H1 (cell line): ENCODE results near the gene OSM. TPM values are rescaled to one million over a fixed set of nuclear protein-coding genes. Genes with fewer than 3 reads are reported as not detected.

Experiments used
- CTCF ChIA-PET: fragments of 300-600 bp; sonication (Branson Sonifier 250); formaldehyde crosslinking; loops from one replicate; lab custom pipeline; 2021; ENCODE audit not compliant: partially characterized antibody; lab: Charles Lee
- POLR2A ChIA-PET: fragments of 300-600 bp; sonication (Branson Sonifier 250); formaldehyde crosslinking; loops from one replicate; lab custom pipeline; 2021; ENCODE audit warnings: inconsistent platforms; ENCODE audit not compliant: partially characterized antibody; lab: Charles Lee
- DNase-seq, 2 experiments: peaks; one replicate each; pipeline versions ENCODE4 v3.0.0 to v3.0.0-alpha.2; 2010 to 2022; ENCODE audit warnings: low spot score in 2 of 2, low read depth in 1 of 2, mixed read lengths in 1 of 2
- FAIRE-seq: peaks from 2 replicates; lab custom pipeline; 2011; peaks lifted over from hg19 to GRCh38; lab: Jason Lieb, UNC
- H2AFZ ChIP-seq: 2 replicates; pipeline ENCODE4 v1.8.1; 2012; ENCODE audit warnings: low read length, inconsistent platforms
- H2AK5ac ChIP-seq: 2 replicates; pipeline ENCODE4 v1.6.1; 2013; ENCODE audit warnings: low read depth, low read length
- H2BK120ac ChIP-seq: replicated peaks from 2 replicates; pipeline ENCODE3; 2013; ENCODE audit warnings: low read depth, low read length, inconsistent platforms
- H2BK12ac ChIP-seq: 2 replicates; pipeline ENCODE4 v1.6.1; 2013; ENCODE audit warnings: low read depth, low read length
- H2BK15ac ChIP-seq: 2 replicates; pipeline ENCODE4 v1.6.1; 2013; ENCODE audit warnings: low read length
- H2BK20ac ChIP-seq: 2 replicates; pipeline ENCODE4 v1.6.1; 2013; ENCODE audit warnings: low read length
- H2BK5ac ChIP-seq: 2 replicates; pipeline ENCODE4 v1.6.1; 2013; ENCODE audit warnings: low read depth, low read length
- H3K14ac ChIP-seq: 2 replicates; pipeline ENCODE4 v1.6.1; 2013; ENCODE audit warnings: inconsistent platforms; ENCODE audit not compliant: insufficient read length
- H3K18ac ChIP-seq: 2 replicates; pipeline ENCODE4 v1.6.1; 2013; ENCODE audit warnings: low read length; ENCODE audit errors: extremely low read depth
- H3K23ac ChIP-seq: 2 replicates; pipeline ENCODE4 v1.6.1; 2013; ENCODE audit warnings: inconsistent platforms; ENCODE audit not compliant: insufficient read length
- H3K23me2 ChIP-seq: 2 replicates; pipeline ENCODE4 v1.6.1; 2013; ENCODE audit warnings: low read depth, low read length
- H3K27ac ChIP-seq: 2 replicates; pipeline ENCODE4 v1.6.1; 2011; ENCODE audit warnings: low read depth, low read length, inconsistent platforms
- H3K27me3 ChIP-seq, 4 experiments: replicated peaks in 1 of 4; 1 replicate in 1 of 4; 2 replicates in 3 of 4; pipeline versions ENCODE4 v1.6.1 to v1.8.1; 2011 to 2013; ENCODE audit warnings: low read length in 3 of 4, mild to moderate bottlenecking in 3 of 4, inconsistent platforms in 2 of 4, mixed read lengths in 2 of 4, moderate library complexity in 1 of 4; ENCODE audit not compliant: control insufficient read depth in 3 of 4, insufficient read depth in 3 of 4; ENCODE audit errors: extremely low read depth in 1 of 4
- H3K36me3 ChIP-seq, 4 experiments: 2 replicates each; pipeline versions ENCODE4 v1.6.1 to v1.8.1; 2011 to 2013; ENCODE audit warnings: mild to moderate bottlenecking in 4 of 4, low read length in 3 of 4, moderate library complexity in 2 of 4, control low read depth in 1 of 4, inconsistent platforms in 1 of 4; ENCODE audit not compliant: insufficient read depth in 4 of 4, control insufficient read depth in 2 of 4
- H3K4ac ChIP-seq: replicated peaks from 2 replicates; pipeline ENCODE3; 2013; ENCODE audit warnings: low read length, low read depth, mixed read lengths, inconsistent platforms; ENCODE audit not compliant: insufficient read length
- H3K4me1 ChIP-seq, 4 experiments: replicated peaks in 1 of 4; 1 replicate in 1 of 4; 2 replicates in 3 of 4; pipeline versions ENCODE4 v1.6.1 to v1.8.1; 2011 to 2013; ENCODE audit warnings: low read length in 3 of 4, inconsistent platforms in 2 of 4, mixed read lengths in 1 of 4; ENCODE audit not compliant: insufficient read depth in 4 of 4, control insufficient read depth in 3 of 4
- H3K4me2 ChIP-seq, 2 experiments: 2 replicates each; pipeline versions ENCODE4 v1.6.1 to v1.8.1; 2011 to 2013; ENCODE audit warnings: low read depth in 2 of 2, low read length in 2 of 2, control low read depth in 1 of 2, inconsistent platforms in 1 of 2, mild to moderate bottlenecking in 1 of 2; ENCODE audit not compliant: insufficient read depth in 1 of 2
- H3K4me3 ChIP-seq, 4 experiments: fragments of 200-600, 300-600 bp in 1 of 4; sonication (generic), shearing (Covaris generic), sonication (Bioruptor Twin) in 1 of 4; 2 replicates each; pipeline versions ENCODE4 v1.5.1 to v1.8.1; 2011 to 2016; ENCODE audit warnings: low read length in 4 of 4, low read depth in 3 of 4, control low read depth in 2 of 4, inconsistent platforms in 2 of 4, mild to moderate bottlenecking in 2 of 4, mixed read lengths in 1 of 4, moderate library complexity in 1 of 4; ENCODE audit not compliant: insufficient read depth in 2 of 4; ENCODE audit errors: extremely low read depth in 1 of 4
- H3K56ac ChIP-seq: replicated peaks from 2 replicates; pipeline ENCODE3; 2013; ENCODE audit warnings: low read depth, mild to moderate bottlenecking, mixed read lengths, low read length, inconsistent platforms; ENCODE audit not compliant: insufficient read length
- H3K79me1 ChIP-seq: 2 replicates; pipeline ENCODE4 v1.6.1; 2013; ENCODE audit warnings: low read depth, low read length, control low read depth
- H3K79me2 ChIP-seq, 2 experiments: 2 replicates each; pipeline versions ENCODE4 v1.6.1 to v1.8.1; 2012 to 2013; ENCODE audit warnings: low read length in 2 of 2, mild to moderate bottlenecking in 2 of 2, inconsistent platforms in 1 of 2; ENCODE audit not compliant: insufficient read depth in 2 of 2, control insufficient read depth in 1 of 2
- H3K9ac ChIP-seq, 4 experiments: replicated peaks in 1 of 4; 1 replicate in 1 of 4; 2 replicates in 3 of 4; pipeline versions ENCODE4 v1.6.1 to v1.8.1; 2011 to 2013; ENCODE audit warnings: low read depth in 3 of 4, low read length in 3 of 4, control low read depth in 2 of 4, mild to moderate bottlenecking in 2 of 4, moderate library complexity in 2 of 4, inconsistent platforms in 1 of 4; ENCODE audit errors: extremely low read depth in 1 of 4
- H3K9me3 ChIP-seq, 2 experiments: 2 replicates each; pipeline versions ENCODE4 v1.6.1 to v1.8.1; 2012 to 2013; ENCODE audit warnings: mild to moderate bottlenecking in 2 of 2, moderate library complexity in 2 of 2, control low read depth in 1 of 2, inconsistent platforms in 1 of 2, low read depth in 1 of 2, low read length in 1 of 2, mixed read lengths in 1 of 2; ENCODE audit not compliant: insufficient read depth in 2 of 2
- H4K20me1 ChIP-seq, 2 experiments: replicated peaks in 1 of 2; 2 replicates each; pipeline versions ENCODE3 to v1.8.1; 2011 to 2013; ENCODE audit warnings: inconsistent platforms in 2 of 2, low read length in 2 of 2, mild to moderate bottlenecking in 1 of 2; ENCODE audit not compliant: insufficient read depth in 2 of 2, control insufficient read depth in 1 of 2
- H4K5ac ChIP-seq: 2 replicates; pipeline ENCODE4 v1.6.1; 2013; ENCODE audit warnings: low read length, low read depth, mixed read lengths, inconsistent platforms; ENCODE audit not compliant: insufficient read length
- H4K8ac ChIP-seq: 2 replicates; pipeline ENCODE4 v1.8.0; 2013; ENCODE audit warnings: mild to moderate bottlenecking, moderate library complexity, low read length, inconsistent platforms; ENCODE audit not compliant: insufficient read depth; ENCODE audit errors: extremely low read depth
- H4K91ac ChIP-seq: replicated peaks from 2 replicates; pipeline ENCODE3; 2013; ENCODE audit warnings: low read length, mixed read lengths, inconsistent platforms; ENCODE audit not compliant: insufficient read length
- ATF2 ChIP-seq: IDR thresholded peaks from 2 replicates; pipeline ENCODE4 v1.6.1; 2012; ENCODE audit warnings: low read length, inconsistent platforms
- CHD1 ChIP-seq: IDR thresholded peaks from 2 replicates; pipeline ENCODE4 v1.6.1; 2012; ENCODE audit warnings: low read depth, low read length, improper control_type of control experiment
- FOSL1 ChIP-seq: IDR thresholded peaks from 2 replicates; pipeline ENCODE4 v1.6.1; 2011; ENCODE audit warnings: mild to moderate bottlenecking, low read depth, low read length, moderate library complexity; ENCODE audit not compliant: insufficient read depth
- NRF1 ChIP-seq: IDR thresholded peaks from 2 replicates; pipeline ENCODE4 v1.6.1; 2011; ENCODE audit warnings: mild to moderate bottlenecking, low read depth, low read length, improper control_type of control experiment
- RNF2 ChIP-seq: fragments of 200-900, 300-1000 bp; sonication (generic); IDR thresholded peaks from 2 replicates; pipeline ENCODE4 v1.7.1; 2016; ENCODE audit warnings: borderline replicate concordance, low read depth, mild to moderate bottlenecking, antibody characterized with exemption, low read length; ENCODE audit not compliant: poor library complexity, severe bottlenecking; ENCODE audit errors: missing control alignments
- SIX5 ChIP-seq: IDR thresholded peaks from 2 replicates; pipeline ENCODE4 v1.6.1; 2011; ENCODE audit warnings: mild to moderate bottlenecking, low read depth, low read length
- SP1 ChIP-seq: IDR thresholded peaks from 2 replicates; pipeline ENCODE4 v1.6.1; 2011; ENCODE audit warnings: low read depth, low read length
- SP2 ChIP-seq: IDR thresholded peaks from 2 replicates; pipeline ENCODE4 v1.6.1; 2012; ENCODE audit warnings: mild to moderate bottlenecking, low read length, inconsistent platforms
- ZNF274 ChIP-seq: IDR thresholded peaks from 2 replicates; pipeline ENCODE4 v1.7.0; 2012; ENCODE audit warnings: low read length, borderline replicate concordance; ENCODE audit errors: extremely low read depth
- WGBS, 2 experiments: shearing (Covaris generic) in 1 of 2; methylation state at CpG; one replicate each; pipeline versions ENCODE4 v1.1.6 to v1.1.7; 2013 to 2015; ENCODE audit warnings: low lambda C conversion rate in 2 of 2, mixed read lengths in 2 of 2, inconsistent platforms in 1 of 2, low coverage in 1 of 2, missing lambda C conversion rate in 1 of 2; ENCODE audit not compliant: insufficient replicate concordance in 2 of 2, insufficient coverage in 1 of 2, insufficient read length in 1 of 2; ENCODE audit errors: extremely low coverage in 1 of 2, missing lambda C conversion rate in 1 of 2; 5-methylcytosine and 5-hydroxymethylcytosine counted together
- polyA plus RNA-seq, 7 experiments: library from polyadenylated mRNA; depleted of rRNA in 3 of 7; stranded (reverse) in 5 of 7; unstranded in 2 of 7; fragments of >200 nt in 5 of 7; fragments of 200-250 nt in 2 of 7; gene quantifications; 1 replicate in 5 of 7; 2 replicates in 1 of 7; 4 replicates in 1 of 7; pipeline versions ENCODE4 v1.2.1 to v1.2.3, GENCODE V29; 2011 to 2013; ENCODE audit warnings: missing spikeins in 2 of 7, mixed read lengths in 2 of 7
- total RNA-seq: library from RNA; stranded (reverse); fragmentation: NEBNext Ultra II Directional; extraction: Animal tissue kit (Norgen Biotek cat#: 25700); gene quantifications from 2 replicates; pipeline ENCODE4 v1.2.1, GENCODE V29; 2021
- TF ChIP-seq, protein P1 (sequence below): IDR thresholded peaks from 2 replicates; pipeline ENCODE4 v1.6.1; 2011; ENCODE audit warnings: low read depth, mild to moderate bottlenecking, low read length; ENCODE audit not compliant: insufficient read depth

The OSM gene
- total and polyA plus RNA-seq, 2 of the 8 experiments (the other 6 are each of a cell fraction or from before 2014, with no cell fraction given), result not detected

DNA sequence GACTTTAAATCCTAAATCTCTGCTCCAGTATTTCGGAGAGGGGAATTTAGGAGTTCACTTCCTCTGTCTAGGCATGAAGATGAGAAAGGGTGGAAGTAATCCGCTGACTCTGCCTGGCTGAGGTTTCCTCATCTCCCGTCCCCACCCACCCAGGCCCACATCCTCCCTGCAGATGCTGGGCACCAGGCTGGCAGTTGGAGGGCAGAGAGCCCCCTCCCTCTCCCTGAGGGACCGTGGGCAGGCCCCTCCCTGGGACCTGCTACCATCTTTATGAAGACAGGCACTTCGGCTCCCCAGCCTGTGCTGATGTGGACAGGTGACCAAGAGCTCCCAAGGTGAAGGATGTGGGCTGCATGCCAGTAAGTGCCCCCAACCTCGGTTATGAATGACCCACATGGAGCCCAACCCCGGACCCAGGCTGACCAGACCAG lies 16.0 kb upstream of the OSM start:
- Histone ChIP-seq H3K56ac (no peak overlapping the region), H3K4ac (no peak overlapping the region), H4K8ac (no peak overlapping the region), H3K79me2 (no peaks in the 10 kb centered on the region), H2BK15ac (no peak overlapping the region), H3K27me3 (no peaks in the 10 kb centered on the region), H4K91ac (no peak overlapping the region), H2AK5ac (no peak overlapping the region), H4K20me1 (peaks cover 0 to 4% of the 10 kb centered on the region in 2 experiments), H2BK5ac (no peak overlapping the region), H3K14ac (no peak overlapping the region), H4K5ac (no peak overlapping the region), H2BK120ac (no peak overlapping the region), H3K4me2 (no peak overlapping the region), H3K9me3 (no peaks in the 10 kb centered on the region), H2AFZ (no peak overlapping the region), H3K9ac (no peak overlapping the region), H2BK12ac (no peak overlapping the region), H3K23me2 (no peaks in the 10 kb centered on the region; the same call in 1 of the 2 replicates), H3K27ac (no peak overlapping the region), H3K4me1 (peaks cover 0 to 7% (median 3%) of the 10 kb centered on the region in 4 experiments; a peak in 3 of 7 replicates), H2BK20ac (no peak overlapping the region), H3K23ac (no peak overlapping the region), H3K4me3 (no peak overlapping the region), H3K79me1 (no peaks in the 10 kb centered on the region), H3K36me3 (no peaks in the 10 kb centered on the region), H3K18ac (no peak overlapping the region)
- no peak for TF ChIP-seq SIX5
- TF ChIP-seq RNF2, result no peak
- TF ChIP-seq, protein P1, sequence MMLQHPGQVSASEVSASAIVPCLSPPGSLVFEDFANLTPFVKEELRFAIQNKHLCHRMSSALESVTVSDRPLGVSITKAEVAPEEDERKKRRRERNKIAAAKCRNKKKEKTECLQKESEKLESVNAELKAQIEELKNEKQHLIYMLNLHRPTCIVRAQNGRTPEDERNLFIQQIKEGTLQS, result no peak
- no peak for TF ChIP-seq CHD1
- TF ChIP-seq NRF1, result no peak
- no peak for TF ChIP-seq FOSL1
- TF ChIP-seq SP1, result no peak
- TF ChIP-seq SP2, result no peak
- no peak for TF ChIP-seq ATF2
- TF ChIP-seq ZNF274, result no peak
- FAIRE-seq (no peak), DNase-seq (no peak)
- ChIA-PET CTCF (interaction anchor here (0.5 to 1.3 kb wide), 4 partner anchors 40 to 1795 kb away, joined by 3 read pairs; no protein-coding TSS in a partner anchor), POLR2A (interaction anchor here (1.0 kb wide), 1 partner anchor 31 kb away, joined by 4 read pairs; no protein-coding TSS in a partner anchor)
- WGBS, 2 experiments, result 89% methylated on average over 5 of the region's 7 CpGs; no CpG with 5 or more reads in 1 of the 2 experiments
